ENCODE measurements around the gene VSIG10L.

The VSIG10L gene

GRCh38 chr19:51341976-51342580 lies at the start of gene VSIG10L:
VSIG10L (minus strand) TSS chr19:51342139; CDS start chr19:51342124, 15 bp downstream.
- no peak for DNase-seq

GRCh38 chr19:51391073-51391611 lies 49.2 kb upstream of the VSIG10L start:
- no peak for DNase-seq

DNA sequence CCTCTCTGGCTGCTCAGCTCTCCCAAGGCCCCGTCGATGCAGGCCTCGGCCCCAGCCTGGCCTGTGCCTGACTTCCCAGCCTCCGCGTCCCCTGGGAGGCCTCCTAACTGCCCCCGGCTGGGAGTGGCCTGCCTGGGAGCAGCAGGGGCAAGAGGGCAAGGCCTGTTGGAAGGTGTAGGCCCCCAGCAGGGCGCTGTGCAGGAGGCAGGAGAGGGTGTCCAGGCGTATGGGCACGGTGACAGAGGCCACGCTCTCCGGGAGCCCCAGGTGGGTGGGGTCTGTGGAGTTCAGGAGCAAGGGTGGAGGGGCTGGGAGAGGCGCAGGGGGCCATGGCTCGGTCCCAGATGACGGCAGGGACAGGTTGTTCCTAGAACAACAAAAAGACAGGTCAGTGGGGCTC lies 47.2 kb upstream of the VSIG10L start:
- no peak for DNase-seq

- DNase-seq = no peak
Observed at GRCh38 chr19:51387924-51388389, 46.0 kb upstream of the VSIG10L start, which contains the start of gene LIM2. LIM2 (minus strand) TSS chr19:51387974; CDS start chr19:51387443, 531 bp downstream.

- DNase-seq = no peak
Observed at GRCh38 chr19:51386882-51387520, 45.1 kb upstream of the VSIG10L start.

- DNase-seq = no peak
Observed at GRCh38 chr19:51382004-51382403, 40.1 kb upstream of the VSIG10L start.

DNA sequence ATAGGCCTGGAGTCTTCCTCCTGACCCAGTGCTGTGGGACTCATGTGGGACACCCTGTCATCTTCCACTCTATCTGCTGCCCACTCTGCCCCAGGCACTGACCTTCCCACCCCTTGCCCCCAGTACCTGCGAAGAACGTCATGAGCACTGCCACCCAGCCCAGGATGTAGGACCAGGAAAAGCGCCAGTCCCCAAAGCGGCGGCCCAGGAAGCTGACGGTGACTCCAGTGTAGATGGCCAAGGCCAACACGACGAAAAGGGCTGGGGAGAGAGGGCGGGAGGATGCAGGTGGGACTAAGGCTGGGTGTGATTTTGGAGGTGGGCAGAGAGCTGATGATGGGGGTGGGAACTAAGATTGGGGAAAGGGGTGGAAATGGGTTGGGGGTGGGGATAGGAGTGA lies 38.4 kb upstream of the VSIG10L start:
- no peak for DNase-seq

DNA sequence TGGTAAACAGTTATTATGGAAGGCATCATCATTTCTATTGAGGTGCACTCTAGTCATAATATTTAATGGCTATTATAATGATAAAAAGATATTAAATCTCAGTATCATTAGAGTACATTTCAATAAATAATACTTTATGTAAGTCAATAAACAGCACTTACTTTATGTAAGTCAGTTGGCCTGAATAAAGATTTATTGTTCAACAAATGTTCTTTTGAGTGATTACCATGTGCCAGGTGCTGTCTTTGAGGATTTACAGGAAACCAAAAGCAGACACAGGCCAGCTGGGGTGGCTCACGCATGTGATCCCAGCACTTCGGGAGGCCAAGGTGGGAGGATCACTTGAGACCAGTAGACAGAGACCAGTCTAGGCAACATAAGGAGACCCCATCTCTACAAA lies 35.5 kb upstream of the VSIG10L start:
- no peak for DNase-seq

DNA sequence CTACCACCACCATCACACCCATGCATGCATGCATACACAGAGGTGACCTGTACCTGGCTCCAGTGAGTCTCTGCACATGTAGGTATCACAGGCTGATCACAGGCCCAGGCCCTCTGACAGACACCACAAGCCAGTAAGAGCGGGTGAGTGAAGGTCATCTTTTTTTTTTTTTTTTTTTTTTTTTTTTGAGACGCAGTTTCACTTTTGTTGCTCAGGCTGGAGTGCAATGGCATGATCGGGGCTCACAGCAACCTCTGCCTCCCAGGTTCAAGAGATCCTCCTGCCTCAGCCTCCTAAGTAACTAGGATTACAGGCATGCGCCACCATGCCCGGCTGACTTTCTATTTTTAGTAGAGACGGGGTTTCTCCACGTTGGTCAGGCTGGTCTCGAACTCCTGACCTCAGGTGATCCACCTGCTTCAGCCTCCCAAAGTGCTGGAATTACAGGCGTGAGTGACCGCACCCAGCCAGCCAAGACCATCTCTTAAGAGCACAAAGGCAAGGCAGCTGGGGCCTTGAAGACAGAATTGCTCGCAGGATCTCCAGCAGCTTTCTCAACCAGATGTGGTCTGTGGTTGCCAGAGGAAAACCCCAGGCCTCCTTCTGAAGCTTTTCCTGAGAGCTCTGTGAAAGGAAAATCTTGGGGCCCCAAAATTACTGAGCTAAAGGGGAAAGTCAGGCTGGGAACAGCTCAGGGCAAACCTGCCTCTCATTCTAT lies 33.7 kb upstream of the VSIG10L start:
- no peak for DNase-seq

DNA sequence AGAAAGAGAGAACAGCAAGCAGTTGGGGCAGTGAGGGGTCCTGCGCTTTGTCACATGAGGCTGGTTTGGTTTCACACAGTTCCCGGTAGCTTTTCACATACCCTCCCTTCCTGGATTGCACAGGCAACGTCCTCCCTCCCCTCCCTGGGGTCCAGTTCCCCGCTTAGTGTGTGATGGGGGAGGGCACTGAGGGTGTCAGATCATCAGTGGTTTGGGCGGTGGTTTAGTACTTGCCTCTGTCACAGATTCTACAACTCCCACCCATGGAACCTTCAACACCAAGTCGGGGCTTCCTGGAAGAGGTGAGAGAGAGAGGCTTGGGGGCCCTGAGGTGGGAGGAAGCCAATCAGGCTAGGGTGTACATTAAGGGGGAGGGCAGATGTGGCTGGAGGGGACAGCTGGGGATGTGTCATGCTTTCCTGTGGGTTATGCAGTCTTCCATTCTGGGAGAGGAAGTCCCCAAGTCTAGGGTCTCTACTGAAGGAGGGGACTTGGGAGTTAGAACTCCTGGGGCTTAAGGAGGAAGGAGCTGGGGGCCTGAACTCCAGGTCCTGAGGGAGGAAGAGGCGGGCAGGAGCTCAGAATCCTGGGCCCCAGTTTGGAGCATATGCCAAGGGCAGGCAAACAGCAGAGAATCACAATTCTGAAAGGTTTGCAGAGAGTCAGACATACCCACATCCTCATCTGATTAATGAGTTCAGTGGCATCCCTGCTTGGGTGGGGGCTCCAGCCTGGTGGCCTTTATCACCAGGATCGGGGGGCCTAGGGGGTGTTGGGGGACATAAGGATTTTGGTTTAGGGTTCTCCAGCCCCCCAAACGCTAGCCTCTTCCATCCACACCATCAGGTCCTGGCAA lies 30.9 kb upstream of the VSIG10L start, which contains the start of gene NKG7:
Gene NKG7 (minus strand): TSS at position 6 of the 856 bp plus-strand sequence. CDS start 119 bp downstream, outside the sequence.
- no peak for DNase-seq

DNA sequence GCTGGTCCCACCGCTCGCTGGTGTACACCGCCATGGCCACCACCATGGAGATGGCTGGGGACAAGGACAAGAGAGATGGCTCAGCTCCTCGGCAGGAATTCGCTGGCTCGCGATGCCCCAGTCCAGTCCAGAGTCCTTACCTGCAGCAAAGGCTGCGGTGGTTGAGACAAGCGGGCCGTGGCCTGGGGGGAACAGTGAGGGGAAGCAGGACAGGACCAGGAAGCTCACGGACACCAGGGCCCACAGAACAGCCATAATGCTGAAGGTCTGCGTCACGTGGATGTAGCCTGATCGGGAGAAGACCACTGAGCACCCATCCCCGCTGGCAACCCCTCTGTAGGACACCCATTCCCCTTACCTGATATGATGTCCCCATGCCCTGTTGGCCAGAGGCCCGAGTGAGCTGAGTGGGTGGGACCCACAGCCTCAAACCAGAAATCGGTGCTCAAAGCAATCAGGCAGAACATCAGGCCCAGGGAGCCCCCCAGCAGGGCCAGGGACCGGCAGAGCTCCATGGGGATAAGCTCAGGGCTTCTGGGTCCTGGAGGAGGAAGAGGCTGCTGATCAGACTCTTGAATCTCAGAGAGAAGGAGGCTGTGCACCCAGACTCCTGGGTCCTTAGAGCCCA lies 30.2 kb upstream of the VSIG10L start:
- DNase-seq = no peak

- no peak for DNase-seq
Observed at GRCh38 chr19:51371186-51371690, 29.3 kb upstream of the VSIG10L start.

GRCh38 chr19:51370230-51370629 lies 28.3 kb upstream of the VSIG10L start:
- DNase-seq = no peak

DNA sequence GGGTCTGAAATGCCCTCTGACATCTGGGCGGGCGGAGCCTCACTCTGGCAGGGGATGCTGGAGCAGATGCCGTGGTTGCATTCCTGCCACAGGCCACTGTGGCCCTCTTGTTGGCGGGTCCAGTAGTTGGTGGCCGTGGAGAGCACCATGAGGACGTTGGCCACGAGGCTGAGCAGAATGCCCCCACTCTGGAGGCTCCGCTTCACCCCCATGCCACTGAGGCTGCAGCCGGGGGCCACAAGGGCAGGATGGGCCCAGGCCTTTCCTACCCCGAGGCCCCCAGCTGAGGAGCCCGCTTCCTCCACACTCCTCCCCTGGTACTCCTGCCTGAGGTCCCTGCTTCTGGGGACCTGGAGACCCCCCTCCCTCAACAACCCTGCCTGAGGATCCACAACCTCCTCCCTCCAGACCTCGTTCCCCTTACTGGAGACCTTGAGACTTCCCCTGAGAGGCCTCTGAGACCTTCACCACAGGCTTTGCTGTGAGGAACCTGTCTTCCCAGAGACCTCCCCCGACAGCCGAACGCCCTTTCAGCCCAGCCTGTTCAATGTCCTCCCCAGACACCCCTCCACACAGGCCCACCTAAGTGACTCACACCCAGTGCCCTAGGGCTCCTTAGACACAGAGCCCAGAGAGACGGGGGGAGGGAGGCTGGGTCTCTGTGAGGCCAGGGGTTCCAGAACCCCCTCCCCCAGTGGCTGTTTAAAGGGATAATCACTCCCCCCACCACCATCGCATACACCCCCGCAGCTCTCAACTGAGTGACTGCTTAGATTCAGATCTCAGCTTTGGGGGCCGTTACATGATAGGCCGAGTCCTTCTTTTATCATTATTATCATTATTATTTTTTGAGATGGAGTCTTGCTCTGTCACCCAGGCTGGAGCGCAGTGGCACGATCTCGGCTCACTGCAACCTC lies 26.7 kb upstream of the VSIG10L start, which contains the start of gene CLDND2:
Gene CLDND2 (minus strand): TSS at position 638 of the 917 bp plus-strand sequence. CDS start 426 bp downstream, at position 212.
- no peak for DNase-seq

DNA sequence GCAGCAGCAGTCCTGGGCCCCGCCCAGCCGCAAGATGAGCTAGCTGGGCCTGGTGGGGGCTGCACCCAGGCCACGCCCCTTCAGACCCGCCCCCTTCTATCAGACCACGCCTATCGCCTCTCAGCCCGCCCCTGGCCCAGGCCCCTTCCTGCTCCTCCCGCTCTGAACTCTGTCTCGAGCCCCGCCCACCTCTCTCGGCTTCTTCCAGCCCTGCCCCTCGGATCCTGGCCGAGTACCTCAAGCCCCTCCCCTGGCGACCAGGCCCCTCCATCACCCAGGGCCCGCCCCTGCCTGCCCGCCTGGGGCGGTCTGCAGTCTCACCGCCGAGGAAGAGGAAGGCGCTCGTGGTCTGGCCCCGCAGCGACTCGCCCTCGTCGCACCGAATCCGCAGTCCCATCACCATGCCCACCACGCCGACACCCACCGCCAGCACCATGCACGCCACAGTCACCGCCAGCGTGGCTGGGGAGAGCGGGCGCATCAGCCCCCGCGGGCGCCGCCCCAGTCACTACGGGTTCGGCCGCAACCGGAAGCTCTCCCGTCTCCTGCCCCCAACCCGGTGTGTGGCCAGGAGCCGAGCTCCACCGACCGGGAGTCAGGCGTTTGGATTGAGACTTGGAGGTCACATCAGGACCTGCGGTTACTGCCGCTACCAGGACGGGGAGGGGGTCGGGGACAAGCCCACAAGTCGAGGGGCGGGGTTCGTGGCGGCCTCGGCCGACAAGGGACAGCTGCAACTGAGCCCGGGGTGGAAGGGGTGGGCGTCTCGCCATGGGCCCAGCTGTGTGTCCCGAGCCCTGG lies 25.8 kb upstream of the VSIG10L start:
- no peak for DNase-seq

GRCh38 chr19:51367255-51367564 lies 25.3 kb upstream of the VSIG10L start:
- DNase-seq = no peak

DNA sequence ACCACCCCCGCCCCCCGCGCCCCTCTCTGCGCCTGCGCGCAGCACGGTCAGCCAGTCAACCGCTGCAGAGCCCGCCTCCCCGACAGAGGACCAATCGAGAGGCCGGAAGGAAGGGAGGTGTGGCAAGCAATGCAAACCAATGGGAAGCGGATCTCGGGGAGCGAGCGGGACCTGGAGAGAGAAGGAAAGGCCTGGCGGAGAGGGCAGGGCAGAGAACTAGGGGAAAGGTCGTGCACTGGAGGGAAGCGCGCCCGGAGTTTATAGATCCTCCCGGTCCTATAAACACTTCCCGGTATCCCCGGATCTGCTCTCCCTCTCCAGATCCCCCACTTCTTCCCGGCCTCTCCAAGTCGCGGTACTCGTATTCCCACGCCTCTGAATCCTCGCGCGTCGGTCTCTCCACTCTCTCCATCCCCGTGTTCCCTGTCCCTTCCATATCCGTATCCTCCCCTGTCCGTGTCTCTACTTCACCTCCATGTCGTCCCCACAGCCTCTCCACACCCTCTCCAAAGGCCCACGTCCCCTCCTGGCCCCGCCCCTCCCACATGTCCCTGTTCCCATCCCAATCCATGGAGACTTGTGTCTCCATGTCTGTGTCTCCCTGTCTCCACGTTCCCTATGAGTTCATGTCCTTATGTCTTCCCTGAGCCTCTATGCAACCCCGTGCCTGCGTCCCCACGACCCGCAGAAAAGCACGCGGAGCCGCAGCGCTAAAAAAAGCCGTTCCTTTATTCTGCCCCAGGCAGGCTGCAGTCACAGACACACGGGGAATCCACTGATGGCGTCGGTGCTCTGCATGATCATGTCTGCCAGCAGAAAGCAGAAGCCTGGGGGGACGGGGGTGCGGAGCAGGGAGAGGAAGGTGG lies 24.7 kb upstream of the VSIG10L start:
- peak; percentile 72 for DNase-seq

DNA sequence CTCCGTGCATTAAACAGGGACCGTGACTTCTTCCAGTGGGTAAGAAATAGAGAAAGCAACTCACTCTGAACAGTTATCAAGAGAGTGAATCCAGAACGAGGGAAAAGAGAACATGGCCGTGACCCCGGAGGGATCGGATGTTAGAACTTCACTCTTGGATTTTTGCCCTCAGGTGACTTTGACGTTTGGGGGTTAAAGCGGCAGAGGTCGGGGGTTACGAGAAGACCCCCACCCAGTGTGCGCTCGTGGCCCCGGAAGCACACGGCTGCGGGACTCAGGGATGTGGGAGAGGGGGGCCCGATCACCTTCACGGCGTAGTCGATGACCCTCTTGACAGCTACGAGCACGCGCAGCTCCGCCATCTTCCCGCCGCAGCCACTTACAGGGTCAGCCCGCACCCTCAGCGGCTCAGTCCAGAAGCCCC lies 24.0 kb upstream of the VSIG10L start, which contains the start of gene ETFB:
Gene ETFB (minus strand): TSS at position 424 of the 424 bp plus-strand sequence. CDS start 62 bp downstream, at position 362.
- no peak for DNase-seq
